GM12801 (cell line): Measurements from ENCODE around the gene KCNA3.

Source experiments
- TF ChIP-seq, protein P1 (sequence below): IDR thresholded peaks from one replicate; pipeline ENCODE4 v1.5.1; 2011; ENCODE audit warnings: control low read depth; ENCODE audit not compliant: insufficient read length; ENCODE audit errors: extremely low read depth

KCNA3 gene

DNA sequence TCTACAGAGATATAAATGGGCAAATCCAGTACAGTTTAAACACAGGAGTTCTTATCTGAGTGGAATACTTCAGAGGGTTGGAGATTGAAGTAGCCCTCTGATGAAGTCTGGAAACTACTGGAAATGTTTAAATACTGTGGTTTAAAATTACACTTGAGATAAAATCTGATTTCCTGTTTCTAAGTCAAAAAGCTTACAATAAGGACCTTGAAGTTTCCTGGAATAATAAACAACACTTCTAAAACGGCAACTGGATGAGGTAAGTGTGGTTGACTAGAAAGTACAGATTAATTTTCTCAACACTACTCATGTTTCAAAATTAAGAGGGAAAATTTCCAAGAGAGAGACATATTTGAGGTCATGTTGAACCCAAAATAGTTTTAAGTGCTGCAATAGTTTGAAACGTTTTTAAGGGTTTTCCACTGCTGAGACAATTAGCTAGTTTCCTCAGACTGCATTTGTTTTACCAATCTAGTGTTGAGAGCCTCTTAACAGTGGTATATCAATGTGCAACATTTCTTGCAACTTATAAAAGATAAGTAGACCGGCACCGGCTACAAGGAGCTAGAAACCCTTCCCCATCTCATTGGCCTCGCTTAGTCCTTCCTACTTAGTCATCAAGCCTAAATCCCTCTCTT is 27.4 kb downstream of the KCNA3 start:
- TF ChIP-seq, protein P1, sequence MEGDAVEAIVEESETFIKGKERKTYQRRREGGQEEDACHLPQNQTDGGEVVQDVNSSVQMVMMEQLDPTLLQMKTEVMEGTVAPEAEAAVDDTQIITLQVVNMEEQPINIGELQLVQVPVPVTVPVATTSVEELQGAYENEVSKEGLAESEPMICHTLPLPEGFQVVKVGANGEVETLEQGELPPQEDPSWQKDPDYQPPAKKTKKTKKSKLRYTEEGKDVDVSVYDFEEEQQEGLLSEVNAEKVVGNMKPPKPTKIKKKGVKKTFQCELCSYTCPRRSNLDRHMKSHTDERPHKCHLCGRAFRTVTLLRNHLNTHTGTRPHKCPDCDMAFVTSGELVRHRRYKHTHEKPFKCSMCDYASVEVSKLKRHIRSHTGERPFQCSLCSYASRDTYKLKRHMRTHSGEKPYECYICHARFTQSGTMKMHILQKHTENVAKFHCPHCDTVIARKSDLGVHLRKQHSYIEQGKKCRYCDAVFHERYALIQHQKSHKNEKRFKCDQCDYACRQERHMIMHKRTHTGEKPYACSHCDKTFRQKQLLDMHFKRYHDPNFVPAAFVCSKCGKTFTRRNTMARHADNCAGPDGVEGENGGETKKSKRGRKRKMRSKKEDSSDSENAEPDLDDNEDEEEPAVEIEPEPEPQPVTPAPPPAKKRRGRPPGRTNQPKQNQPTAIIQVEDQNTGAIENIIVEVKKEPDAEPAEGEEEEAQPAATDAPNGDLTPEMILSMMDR = no peak

DNA sequence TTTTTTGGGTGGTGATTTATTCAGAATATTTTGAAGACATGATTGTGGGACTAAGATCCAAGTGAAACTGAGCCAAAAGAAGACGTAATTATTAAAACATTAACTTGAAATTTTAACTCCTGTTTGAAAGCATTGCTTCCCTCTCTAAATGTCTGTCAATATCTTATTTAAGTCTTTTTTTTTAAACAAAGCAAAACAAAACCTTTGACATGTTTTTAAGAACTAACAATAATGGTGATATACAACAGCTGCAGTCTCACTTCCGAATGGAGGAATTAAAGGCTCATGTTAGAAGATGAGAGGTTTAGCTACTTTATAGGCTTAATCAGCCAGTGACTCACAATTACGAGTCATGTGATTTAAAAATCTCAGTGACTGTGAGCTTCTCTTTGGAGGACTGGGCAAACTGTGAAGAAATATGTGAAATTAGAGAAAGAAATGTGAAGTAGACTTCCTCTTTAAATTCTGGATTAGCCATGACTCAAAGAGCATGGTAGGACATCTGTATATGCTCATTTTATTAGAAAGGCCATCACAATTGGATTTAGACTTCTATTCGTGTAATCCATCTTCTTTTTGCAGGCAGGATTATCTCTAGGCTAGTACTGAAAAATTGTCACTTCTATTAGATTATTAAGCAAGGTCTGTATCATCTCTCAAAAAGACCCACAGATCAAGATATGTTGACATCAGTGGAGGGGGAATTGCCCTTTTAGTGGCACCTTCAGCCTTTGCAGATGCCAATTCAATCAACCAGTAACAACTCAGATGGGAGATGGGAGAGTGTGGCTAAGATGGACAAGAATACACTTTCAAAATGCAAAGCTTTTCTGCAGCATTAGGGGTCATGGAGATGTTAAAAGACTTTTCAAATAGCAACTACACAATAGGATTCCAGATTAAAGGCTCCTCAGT is 28.7 kb downstream of the KCNA3 start:
- TF ChIP-seq, protein P1 = no peak

DNA sequence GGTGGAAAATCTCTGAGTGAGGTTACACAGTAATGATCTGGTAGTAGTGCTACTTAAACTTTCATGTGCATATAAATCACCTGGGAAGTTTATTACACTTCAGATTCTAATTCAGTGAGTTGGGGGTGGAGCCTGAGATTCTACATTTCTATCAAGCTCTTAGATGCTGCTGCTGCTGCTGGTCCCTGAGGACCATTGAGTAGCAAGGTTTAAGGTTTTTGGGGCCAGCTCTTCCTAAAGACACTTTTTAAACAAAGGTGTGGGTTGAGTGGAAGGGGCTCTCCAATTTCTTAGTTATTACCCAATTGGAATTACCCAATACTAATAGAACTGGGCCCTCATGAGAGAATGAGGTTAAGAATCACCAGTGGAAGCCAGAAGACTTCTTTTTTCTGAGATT is 29.5 kb downstream of the KCNA3 start:
- TF ChIP-seq, protein P1 = no peak

DNA sequence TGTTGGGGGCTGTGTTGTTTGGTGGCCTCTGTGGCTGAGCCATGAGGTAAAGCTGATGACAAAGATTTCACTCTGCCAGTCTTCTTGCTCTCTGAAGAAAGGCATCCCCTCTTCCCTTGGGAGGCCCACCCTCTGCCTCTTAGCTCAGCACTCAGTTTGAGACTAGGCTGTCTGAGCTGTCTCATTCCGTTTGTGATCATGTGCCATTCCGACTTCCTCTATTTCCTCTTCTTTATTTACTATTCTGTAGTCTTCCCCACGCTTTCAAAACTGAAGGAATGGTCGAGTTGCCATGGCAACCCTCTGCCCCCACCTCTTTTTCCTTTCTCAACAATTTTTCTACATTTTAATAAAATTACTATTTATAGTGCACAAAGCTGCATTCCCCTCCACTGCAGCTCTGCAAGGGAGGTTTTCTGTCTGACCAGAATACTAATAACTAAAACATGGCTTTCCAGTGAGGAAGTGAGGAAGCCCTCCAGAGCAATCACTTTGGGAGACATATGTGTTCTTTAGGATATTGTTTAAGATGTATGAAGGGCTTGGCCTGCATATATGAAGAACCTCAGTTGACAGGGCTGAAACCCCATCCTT is 30.8 kb downstream of the KCNA3 start:
- TF ChIP-seq, protein P1 = no peak

DNA sequence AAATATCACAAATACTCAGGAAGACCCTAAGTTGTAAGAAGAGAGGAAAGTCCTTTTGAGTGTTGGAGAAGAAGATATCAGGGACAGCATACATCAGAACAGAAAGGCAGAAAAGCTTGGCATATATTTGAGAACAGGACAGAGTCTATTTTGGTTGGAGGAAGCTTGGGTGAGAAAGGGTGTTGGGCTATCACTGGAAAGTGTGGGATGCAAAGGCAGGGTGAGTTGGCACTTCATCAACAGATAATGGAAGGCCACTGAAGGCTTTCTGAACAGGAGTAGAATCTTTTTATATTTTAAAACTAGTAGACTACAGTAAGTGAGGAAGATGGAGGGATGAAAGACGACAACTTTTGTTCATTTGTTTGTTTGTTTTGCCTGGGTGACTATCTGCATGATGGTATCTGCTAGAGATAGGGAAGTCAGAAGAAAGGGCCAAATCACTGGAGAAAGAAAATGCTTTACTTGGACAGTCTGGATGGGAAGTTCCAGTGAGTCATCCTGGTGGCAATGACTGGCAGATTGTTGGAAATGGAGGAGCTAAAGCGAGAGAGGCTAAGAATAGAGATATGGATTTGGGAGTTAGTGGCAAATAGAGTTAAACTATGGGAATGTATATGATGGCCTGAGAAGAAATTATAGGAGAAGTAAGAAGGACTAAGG is 34.9 kb downstream of the KCNA3 start:
- TF ChIP-seq, protein P1 = no peak

DNA sequence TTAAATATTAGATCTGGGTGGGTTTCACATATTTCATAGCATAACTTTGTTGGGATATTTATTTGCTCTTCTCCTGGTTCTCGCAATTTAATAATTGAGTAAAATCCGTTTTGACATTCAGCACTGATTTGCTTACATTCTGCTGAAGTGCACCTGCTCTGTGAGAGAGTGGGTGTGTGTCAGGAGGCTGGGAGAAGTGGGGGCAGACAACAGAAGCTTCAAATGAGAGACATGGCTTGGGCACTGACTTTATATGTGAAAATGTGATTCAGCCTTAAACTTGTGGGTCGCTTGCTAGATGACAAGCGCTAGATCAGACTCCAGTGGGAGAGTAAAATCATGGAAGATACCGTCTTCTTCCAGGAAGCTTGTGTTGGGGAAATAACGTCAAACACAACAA is 36.2 kb downstream of the KCNA3 start:
- TF ChIP-seq, protein P1 = no peak

DNA sequence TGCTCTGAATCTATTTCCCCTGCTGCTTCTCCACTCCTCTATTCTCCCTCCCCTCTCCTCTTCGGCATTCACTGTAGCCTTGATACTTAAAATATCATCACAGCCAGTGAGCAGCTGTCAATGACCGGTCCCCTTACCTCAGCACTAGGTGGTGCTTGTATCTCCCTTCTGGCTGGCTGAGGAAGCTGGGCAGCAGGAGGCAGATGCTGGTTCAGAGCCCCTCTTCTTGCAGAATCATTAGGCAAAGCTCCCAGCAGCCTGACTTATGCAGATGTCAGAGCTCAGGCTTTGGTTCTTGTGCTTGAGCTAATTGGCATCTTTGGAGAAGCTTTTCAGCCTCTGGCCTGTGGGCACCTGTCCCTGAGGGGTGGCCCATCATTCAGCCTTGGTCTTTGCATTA is 36.7 kb downstream of the KCNA3 start:
- TF ChIP-seq, protein P1 = no peak
